HCT116 (cell line): ENCODE data around the gene RAB11A. TPM values are rescaled to one million over a fixed set of nuclear protein-coding genes. Genes with fewer than 3 reads are reported as not detected.

Experiments
- ATAC-seq: fragments of 200-7000 bp; cut with Tn5 transposase; 2 replicates; pipeline ENCODE4 v1.9.1; 2020; ENCODE audit warnings: mild to moderate bottlenecking, moderate library complexity
- BruUV-seq: library from RNA; stranded (reverse); fragments of 400-500 nt; replicated peaks from 2 replicates; lab custom pipeline; 2021; lab: Mats Ljungman, UMichigan
- CTCF ChIA-PET: fragments of 300-600 bp; sonication (Branson Sonifier 250); formaldehyde crosslinking; loops from one replicate; lab custom pipeline; 2021; ENCODE audit warnings: antibody characterized with exemption; lab: Charles Lee
- POLR2A ChIA-PET: fragments of 300-600, 350-600 bp; sonication (Branson Sonifier 250); formaldehyde crosslinking; loops from one replicate; lab custom pipeline; 2021; ENCODE audit warnings: antibody characterized with exemption; lab: Charles Lee
- RAD21 ChIA-PET, 2 experiments: fragments of 300-600 bp; sonication (Branson Sonifier 250); formaldehyde crosslinking; loops; one replicate each; lab custom pipeline; 2023; ENCODE audit warnings: low total read pairs in 2 of 2; ENCODE audit not compliant: uncharacterized antibody in 2 of 2, unreplicated experiment in 2 of 2, low non-redundant PET in 1 of 2; lab: Charles Lee
- DNase-seq: peaks from one replicate; pipeline ENCODE4 v3.0.0-alpha.2; 2010; ENCODE audit warnings: low read depth, low spot score
- H2AFZ ChIP-seq: fragments of 200-600 bp; shearing (Covaris generic), sonication (generic); 2 replicates; pipeline ENCODE4 v1.6.1; 2017; ENCODE audit warnings: low read depth, mixed run types, mixed read lengths, antibody characterized with exemption, low read length; ENCODE audit not compliant: poor library complexity, severe bottlenecking
- H3K27ac ChIP-seq: 2 replicates; pipeline ENCODE4 v1.5.1; 2012; ENCODE audit warnings: low read depth, low read length
- H3K27me3 ChIP-seq: fragments of 200-600 bp; sonication (generic); 2 replicates; pipeline ENCODE4 v1.6.1; 2016; ENCODE audit warnings: mixed run types, low read length, mixed read lengths; ENCODE audit not compliant: insufficient read depth
- H3K36me3 ChIP-seq, 2 experiments: fragments of 200-500 bp in 1 of 2; fragments of 200-600 bp in 1 of 2; sonication (Bioruptor generic) in 1 of 2; sonication (generic) in 1 of 2; 2 replicates each; pipeline versions ENCODE4 v1.5.1 to v1.6.1; 2014 to 2016; ENCODE audit warnings: low read length in 2 of 2, inconsistent platforms in 1 of 2, mixed read lengths in 1 of 2, mixed run types in 1 of 2; ENCODE audit not compliant: insufficient read depth in 2 of 2, control insufficient read depth in 1 of 2
- H3K4me1 ChIP-seq, 2 experiments: fragments of 200-600 bp in 1 of 2; sonication (generic) in 1 of 2; 2 replicates each; pipeline versions ENCODE4 v1.5.1 to v1.6.1; 2012 to 2017; ENCODE audit warnings: low read length in 2 of 2, inconsistent platforms in 1 of 2, mild to moderate bottlenecking in 1 of 2, mixed read lengths in 1 of 2, mixed run types in 1 of 2, moderate library complexity in 1 of 2; ENCODE audit not compliant: insufficient read depth in 2 of 2, control insufficient read depth in 1 of 2
- H3K4me2 ChIP-seq: fragments of 200-600 bp; sonication (generic); 2 replicates; pipeline ENCODE4 v1.6.1; 2017; ENCODE audit warnings: mixed run types, low read length, mixed read lengths
- H3K4me3 ChIP-seq, 2 experiments: fragments of 200-600 bp in 1 of 2; sonication (generic) in 1 of 2; replicated peaks in 1 of 2; 2 replicates each; pipeline ENCODE4 v1.5.1; 2011 to 2016; ENCODE audit warnings: low read length in 2 of 2, control low read depth in 1 of 2, low read depth in 1 of 2, mild to moderate bottlenecking in 1 of 2, mixed read lengths in 1 of 2, mixed run types in 1 of 2
- H3K79me2 ChIP-seq: fragments of 200-600 bp; sonication (generic); 2 replicates; pipeline ENCODE4 v1.6.1; 2017; ENCODE audit warnings: mild to moderate bottlenecking, mixed run types, low read length, moderate library complexity, mixed read lengths; ENCODE audit not compliant: insufficient read depth
- H3K9ac ChIP-seq: fragments of 200-600 bp; sonication (generic); 2 replicates; pipeline ENCODE4 v1.6.1; 2016; ENCODE audit warnings: low read length, mixed read lengths
- H3K9me2 ChIP-seq: fragments of 200-600 bp; sonication (generic), shearing (Covaris generic); 2 replicates; pipeline ENCODE4 v1.6.1; 2017; ENCODE audit warnings: mixed run types, mild to moderate bottlenecking, moderate library complexity; ENCODE audit not compliant: insufficient read depth
- H3K9me3 ChIP-seq, 2 experiments: fragments of 200-500 bp in 1 of 2; fragments of 200-600 bp in 1 of 2; sonication (Bioruptor generic) in 1 of 2; sonication (generic) in 1 of 2; 2 replicates each; pipeline ENCODE4 v1.6.1; 2014 to 2017; ENCODE audit warnings: low read length in 2 of 2, mixed read lengths in 2 of 2, inconsistent platforms in 1 of 2, low read depth in 1 of 2, mild to moderate bottlenecking in 1 of 2, mixed run types in 1 of 2, moderate library complexity in 1 of 2; ENCODE audit not compliant: control insufficient read depth in 1 of 2, insufficient read depth in 1 of 2
- H4K20me1 ChIP-seq: fragments of 200-600 bp; sonication (generic), shearing (Covaris generic); 2 replicates; pipeline ENCODE4 v1.6.1; 2017; ENCODE audit warnings: mixed run types, mild to moderate bottlenecking, moderate library complexity; ENCODE audit not compliant: insufficient read depth
- CEBPB ChIP-seq: IDR thresholded peaks from 2 replicates; pipeline ENCODE4 v1.6.1; 2012; ENCODE audit warnings: low read depth
- EZH2 ChIP-seq: fragments of 200-600 bp; sonication (generic); IDR thresholded peaks from 2 replicates; pipeline ENCODE4 v1.6.1; 2017; ENCODE audit warnings: antibody characterized with exemption, mixed run types
- FOSL1 ChIP-seq: IDR thresholded peaks from 2 replicates; pipeline ENCODE4 v1.6.1; 2012; ENCODE audit warnings: low read depth
- JUND ChIP-seq: IDR thresholded peaks from 2 replicates; pipeline ENCODE4 v1.6.1; 2012
- POLR2A ChIP-seq: IDR thresholded peaks from 2 replicates; pipeline ENCODE4 v1.7.0; 2011; ENCODE audit warnings: borderline replicate concordance; ENCODE audit not compliant: insufficient read depth, insufficient read length; ENCODE audit errors: extremely low read depth
- POLR2AphosphoS5 ChIP-seq: IDR thresholded peaks from 2 replicates; pipeline ENCODE4 v1.6.1; 2011; ENCODE audit warnings: mild to moderate bottlenecking, low read depth, low read length, moderate library complexity
- SRF ChIP-seq: IDR thresholded peaks from 2 replicates; pipeline ENCODE4 v1.6.1; 2012; ENCODE audit warnings: low read depth
- YY1 ChIP-seq: IDR thresholded peaks from 2 replicates; pipeline ENCODE4 v1.6.1; 2011; ENCODE audit warnings: low read length, low read depth, moderate library complexity, mild to moderate bottlenecking; ENCODE audit not compliant: insufficient replicate concordance; ENCODE audit errors: extremely low read depth
- intact Hi-C: fragments of 100-400 bp; cut with micrococcal nuclease; formaldehyde crosslinking; loops from 2 replicates; pipeline ENCODE4 v1.10.0; 2022
- total RNA-seq: library from RNA; stranded (reverse); gene quantifications from one replicate; pipeline ENCODE4 v1.2.1, GENCODE V29; 2021; ENCODE audit not compliant: unreplicated experiment

Gene RAB11A
- total RNA-seq, 1 experiment from 2014 or later: 234 TPM

DNA sequence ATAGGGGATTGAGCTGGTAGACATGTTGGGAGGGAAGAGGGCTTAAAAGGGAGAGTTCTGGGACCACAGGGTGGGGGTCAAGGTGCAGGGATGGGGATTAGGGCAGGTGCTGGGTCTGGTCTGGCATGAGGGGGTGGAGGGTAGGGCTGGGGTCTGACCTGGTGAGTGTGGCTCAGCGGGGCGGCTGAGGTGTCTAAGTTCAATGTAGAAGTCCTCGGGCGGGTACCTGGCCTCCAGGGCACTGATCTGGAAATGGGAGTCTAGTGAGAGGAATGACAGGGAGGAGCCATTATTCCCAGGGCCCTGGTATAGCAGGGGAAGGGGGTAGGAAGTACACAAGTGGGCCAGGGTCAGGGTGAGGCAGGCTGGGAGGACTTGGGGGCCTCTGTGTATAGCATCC lies 39.6 kb downstream of the RAB11A start:
- intact Hi-C loops: no loop called here
- Histone ChIP-seq H3K27me3 (no peaks in the 10 kb centered on the region), H2AFZ (no peak overlapping the region), H3K27ac (no peak overlapping the region), H3K4me3 (no peak overlapping the region), H3K4me2 (no peak overlapping the region), H4K20me1 (no peaks in the 10 kb centered on the region), H3K4me1 (peaks cover 3 to 21% of the 10 kb centered on the region in 2 experiments; a peak in 1 of 4 replicates), H3K9ac (no peak overlapping the region), H3K36me3 (peaks cover 12 to 15% of the 10 kb centered on the region in 2 experiments; a peak in 2 of 4 replicates), H3K9me3 (no peaks in the 10 kb centered on the region), H3K9me2 (no peaks in the 10 kb centered on the region), H3K79me2 (no peaks in the 10 kb centered on the region)
- ChIA-PET POLR2A (no interaction called here), CTCF (no interaction called here), RAD21 (no interaction called here)
- no TSS peak for BruUV-seq
- TF ChIP-seq FOSL1 (no peak), POLR2A (no peak), JUND (no peak)
- DNase-seq (no peak), ATAC-seq (no peak)

DNA sequence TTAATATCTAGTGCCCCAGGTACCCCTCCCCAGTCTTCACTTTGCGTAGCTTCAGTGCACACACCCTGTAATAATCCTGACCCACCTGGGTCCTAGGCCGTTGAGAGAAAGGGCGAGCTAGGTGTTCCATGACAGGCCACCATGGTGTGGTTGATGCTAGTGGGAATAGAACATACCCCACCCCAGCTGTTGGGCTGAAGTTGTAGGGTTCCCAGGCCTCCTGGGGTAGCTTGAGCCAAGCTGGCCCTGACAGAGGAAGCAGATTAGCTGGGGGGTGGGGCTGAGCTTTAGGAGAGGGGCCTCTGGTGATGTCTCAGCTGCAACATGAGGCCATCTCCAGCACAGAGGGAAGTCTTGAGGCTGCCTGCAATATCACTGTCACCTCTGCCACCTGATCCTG lies 40.5 kb downstream of the RAB11A start:
- H3K27ac ChIP-seq: no peak overlapping the region
- no peak overlapping the region for H2AFZ ChIP-seq
- no peaks in the 10 kb centered on the region for H3K9me2 ChIP-seq
- no peaks in the 10 kb centered on the region for H3K79me2 ChIP-seq
- no peak overlapping the region for H3K4me3 ChIP-seq
- ATAC-seq: no peak
- no TSS peak for BruUV-seq
- TF ChIP-seq YY1: no peak
- TF ChIP-seq FOSL1: no peak
- TF ChIP-seq POLR2AphosphoS5: no peak
- TF ChIP-seq EZH2: no peak
- no peak for TF ChIP-seq CEBPB
- no peak for TF ChIP-seq SRF
- CTCF ChIA-PET: no interaction called here
- intact Hi-C loops: no loop called here
- DNase-seq: no peak
- POLR2A ChIA-PET: no interaction called here
- H3K36me3 ChIP-seq: peaks cover 7 to 12% of the 10 kb centered on the region in 2 experiments; a peak in 2 of 4 replicates
- no peak overlapping the region for H3K4me2 ChIP-seq
- H3K4me1 ChIP-seq: peaks cover 3 to 16% of the 10 kb centered on the region in 2 experiments; a peak in 1 of 4 replicates
- no peak overlapping the region for H3K9ac ChIP-seq
- no peaks in the 10 kb centered on the region for H3K27me3 ChIP-seq
- RAD21 ChIA-PET: no interaction called here
- H4K20me1 ChIP-seq: no peaks in the 10 kb centered on the region
- H3K9me3 ChIP-seq: no peaks in the 10 kb centered on the region
